ENCODE results near the gene GRAMD1A.
A peak's percentile ranks its signal among the peaks of the same experiment; 100 is the strongest.
"Not testable (repeated sequence)": the region's sequence is repeated elsewhere in the genome, so short reads cannot be mapped to it uniquely, and the experiment has no call there.

GRAMD1A gene

DNA sequence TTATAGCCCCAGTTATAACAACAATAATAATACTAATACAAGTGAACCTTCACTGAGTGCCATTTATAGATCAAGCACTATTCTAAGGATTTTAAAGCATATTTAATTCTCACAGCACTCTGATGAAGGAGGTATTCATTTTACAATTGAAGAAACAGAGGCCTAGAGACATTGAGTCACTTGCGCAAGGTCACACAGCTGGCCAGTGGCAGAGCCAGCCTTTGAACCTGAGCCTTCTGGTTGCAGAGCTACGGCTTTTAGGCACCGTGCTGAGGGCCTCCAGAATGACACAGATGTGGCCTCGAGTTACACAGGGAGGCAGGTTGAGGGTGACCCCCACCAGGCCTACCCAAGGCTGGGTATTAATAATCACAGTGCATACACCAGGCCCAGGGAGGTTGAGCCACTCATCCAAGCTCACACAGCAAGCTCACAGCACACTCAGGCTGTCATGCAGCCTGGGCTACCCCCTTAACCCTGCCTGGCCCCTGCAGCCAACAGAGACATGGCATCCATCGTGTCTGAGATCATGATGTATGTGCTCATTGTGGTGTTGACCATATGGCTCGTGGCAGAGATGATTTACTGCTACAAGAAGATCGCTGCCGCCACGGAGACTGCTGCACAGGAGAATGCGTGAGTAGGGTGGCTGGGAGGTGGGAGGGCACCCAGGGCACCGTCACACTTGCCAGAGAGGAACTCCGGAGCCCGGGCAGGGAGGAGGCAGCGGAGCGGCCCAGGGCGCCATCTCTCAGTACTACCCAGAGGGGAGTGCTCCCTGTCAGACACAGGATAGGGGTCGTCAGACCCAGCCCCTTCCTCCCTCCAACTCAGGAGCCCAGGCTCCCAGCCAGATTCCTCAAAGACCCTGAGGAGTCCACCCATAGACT is 38.7 kb downstream of the GRAMD1A start:
- DNase-seq: no peak

DNA sequence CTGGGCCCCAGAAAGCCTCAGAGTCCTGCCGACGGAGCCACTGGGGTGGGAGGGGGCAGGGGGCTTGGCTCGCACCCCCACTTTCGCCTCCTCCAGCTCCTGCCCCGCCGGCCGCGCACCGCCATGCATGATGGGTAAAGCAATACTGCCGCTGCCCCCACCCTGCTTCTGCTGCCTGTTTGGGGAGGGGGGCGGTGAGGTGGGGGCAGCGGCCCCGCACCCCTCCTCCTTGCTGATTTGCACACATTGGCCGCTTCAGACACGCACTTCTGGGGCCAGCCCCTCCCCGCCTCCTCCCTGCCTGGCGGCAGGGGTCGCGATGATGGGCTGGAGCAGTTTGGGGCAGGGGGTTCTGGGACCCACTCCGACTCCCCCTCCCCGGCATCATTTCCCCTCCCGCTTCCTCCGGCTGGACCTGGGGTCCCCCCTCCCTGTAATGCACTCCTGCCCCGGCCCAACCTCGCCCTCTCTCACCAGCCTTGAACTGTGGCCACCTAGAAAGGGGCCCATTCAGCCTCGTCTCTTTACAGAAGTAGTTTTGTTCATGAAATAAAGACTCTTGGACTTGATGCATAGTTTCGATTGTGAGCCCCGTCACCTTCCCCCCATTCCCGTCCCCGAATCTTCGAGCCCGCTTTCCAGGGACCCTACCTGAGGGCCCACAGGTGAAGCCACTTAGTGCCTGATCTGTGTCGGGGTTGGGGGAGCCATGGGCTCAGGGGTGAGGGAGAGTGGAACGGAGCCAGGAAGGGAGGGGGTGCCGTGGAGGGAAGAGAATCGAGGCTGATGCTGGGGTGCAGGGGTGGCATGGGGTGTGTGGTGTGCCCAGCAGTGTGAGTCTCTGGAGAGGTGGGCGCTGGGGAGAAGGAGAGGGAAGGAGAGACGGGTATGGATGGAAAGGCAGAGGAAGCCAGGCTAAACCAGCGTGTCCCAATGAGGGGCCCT is 40.0 kb downstream of the GRAMD1A start:
- no peak for DNase-seq

DNA sequence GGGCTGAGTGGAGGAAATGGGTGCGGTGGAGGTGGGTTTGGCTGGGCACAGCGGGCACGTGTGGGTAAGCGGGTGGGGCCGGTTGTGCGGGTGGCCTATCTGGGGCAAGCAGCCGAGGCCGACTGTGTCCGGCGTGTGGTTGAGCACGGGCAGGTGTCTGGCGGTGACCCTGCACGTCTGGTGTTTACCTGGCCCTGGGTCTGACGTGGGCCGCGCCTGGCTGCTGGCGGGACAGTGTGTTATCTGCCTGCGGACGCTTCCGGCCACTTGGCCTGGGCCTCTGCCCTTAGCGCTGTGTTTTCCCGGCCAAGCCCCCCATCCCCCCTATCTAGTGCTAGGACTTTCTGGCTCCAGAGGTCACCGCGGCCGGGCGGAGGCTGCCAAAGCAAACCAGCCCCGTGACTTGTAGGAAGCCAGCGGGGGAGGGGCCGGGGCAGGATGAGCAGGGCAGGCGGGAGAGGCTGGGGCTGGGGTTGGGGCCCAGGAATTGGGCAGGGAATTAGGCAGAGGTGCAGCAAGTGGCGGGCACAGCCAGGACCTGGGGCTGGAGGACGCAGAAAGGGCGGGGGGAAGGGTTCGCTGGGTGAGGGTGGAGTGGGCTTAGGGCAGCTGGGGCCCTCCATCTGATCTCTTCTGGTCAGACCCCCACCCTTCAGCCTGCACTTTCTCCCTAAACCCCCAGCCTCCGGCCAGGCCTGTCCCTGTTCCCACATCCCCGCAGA is 40.9 kb downstream of the GRAMD1A start:
- DNase-seq: no peak

DNA sequence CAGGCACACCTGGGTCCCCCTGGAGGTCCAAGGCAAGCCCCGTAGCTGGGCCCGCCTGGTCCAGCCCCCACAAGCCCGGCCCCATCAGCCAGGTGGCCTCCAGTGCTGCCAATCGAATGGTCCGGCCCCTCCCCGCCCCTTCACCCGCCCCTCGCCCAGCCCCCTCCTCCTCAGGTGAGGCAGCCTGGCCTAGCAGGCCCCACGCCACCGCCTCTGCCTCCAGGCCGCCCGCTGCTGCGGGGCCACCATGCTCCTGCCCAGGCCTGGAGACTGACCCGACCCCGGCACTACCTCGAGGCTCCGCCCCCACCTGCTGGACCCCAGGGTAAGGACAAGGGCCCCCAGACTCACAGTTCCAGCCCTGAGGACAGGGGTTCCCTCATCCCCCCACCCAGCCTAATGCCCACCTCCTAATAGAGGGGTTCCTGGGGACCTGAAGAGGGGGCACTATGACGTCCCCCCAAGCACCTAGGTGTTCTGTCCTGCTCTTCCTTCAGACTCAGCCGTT is 41.5 kb downstream of the GRAMD1A start, which contains the start of gene HPN:
Gene HPN, plus strand, starts transcription at position 174 of the 508 bp plus-strand sequence. CDS start 786 bp downstream, outside the sequence.
- DNase-seq: no peak

DNA sequence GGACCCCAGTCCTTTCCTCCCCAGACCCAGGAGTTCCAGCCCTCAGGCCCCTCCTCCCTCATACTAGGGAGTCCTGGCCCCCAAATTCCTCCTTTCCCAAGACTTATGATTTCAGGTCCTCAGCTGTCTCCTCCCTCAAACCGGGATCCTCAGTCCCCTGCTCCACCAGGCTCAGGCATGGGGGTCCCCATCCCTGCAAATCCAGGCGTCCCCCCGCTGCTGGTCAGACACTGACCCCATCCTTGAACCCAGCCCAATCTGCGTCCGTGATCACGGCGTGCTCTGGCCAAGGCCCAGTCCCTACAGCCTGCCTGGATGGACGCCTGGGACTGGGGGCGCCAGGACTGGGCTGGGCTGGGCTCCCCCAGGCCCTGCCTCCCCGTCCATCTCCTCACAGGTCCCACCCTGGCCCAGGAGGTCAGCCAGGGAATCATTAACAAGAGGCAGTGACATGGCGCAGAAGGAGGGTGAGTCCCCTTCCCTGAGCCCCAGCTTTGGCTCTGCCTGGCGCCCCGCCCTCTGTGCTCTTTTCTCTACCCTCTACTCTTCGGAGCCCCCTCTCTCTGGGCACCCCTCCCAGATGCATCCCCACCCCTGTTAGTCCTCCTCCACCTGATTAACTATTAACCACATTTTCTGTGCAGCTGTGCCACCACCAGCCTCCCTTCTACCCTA is 42.1 kb downstream of the GRAMD1A start:
- DNase-seq: no peak

DNA sequence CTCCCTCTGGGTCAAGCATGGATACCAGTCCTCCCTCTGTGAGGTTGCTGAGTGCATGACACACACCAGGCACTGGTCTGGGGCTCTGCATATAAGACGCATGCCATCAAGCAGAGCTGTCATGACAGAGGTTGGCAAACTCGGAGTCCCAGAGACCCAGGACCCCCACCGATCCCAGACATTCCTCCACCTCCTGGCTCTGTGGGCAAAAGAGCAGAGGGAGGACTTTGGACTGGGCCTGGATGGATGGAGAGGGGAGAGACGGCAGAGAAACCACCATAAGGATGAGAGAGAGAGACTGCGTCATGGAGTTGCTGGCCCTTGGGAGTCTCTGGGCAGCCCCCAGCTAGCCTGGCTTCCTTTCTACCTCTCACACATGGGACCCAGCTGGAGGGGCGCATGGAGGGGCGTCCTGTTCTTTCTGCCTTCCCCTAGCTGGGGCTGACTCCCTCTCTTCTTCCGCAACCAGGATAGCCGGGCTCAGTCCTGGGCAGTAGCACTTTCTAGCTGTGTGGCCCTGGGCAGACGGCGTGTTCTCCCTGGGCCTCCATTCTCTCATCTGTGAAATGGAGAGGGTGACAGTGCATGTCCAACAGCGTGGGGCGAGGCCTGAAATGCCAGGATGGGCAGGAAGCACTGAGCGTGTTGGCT is 43.0 kb downstream of the GRAMD1A start:
- no peak for DNase-seq

DNA sequence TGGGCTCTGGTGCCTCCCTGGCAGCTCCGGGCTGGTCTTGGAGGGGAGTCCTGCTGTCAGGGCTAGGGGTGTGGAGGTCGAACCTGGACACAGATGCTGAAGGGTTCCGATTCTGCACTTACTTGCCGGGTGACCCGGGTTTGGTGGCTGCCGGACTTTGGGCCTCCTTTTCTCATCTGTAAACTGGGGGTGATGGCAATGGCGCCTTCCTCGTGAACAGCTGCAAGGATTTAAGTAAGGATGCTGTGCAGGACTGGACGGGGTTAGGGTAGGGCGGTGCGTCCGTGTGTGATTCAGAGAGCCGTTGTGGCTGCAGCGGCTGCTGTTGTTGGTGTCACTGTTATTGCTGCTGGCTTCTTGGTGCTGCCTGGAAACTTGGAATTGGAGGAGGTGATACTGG is 43.8 kb downstream of the GRAMD1A start:
- DNase-seq: no peak

DNA sequence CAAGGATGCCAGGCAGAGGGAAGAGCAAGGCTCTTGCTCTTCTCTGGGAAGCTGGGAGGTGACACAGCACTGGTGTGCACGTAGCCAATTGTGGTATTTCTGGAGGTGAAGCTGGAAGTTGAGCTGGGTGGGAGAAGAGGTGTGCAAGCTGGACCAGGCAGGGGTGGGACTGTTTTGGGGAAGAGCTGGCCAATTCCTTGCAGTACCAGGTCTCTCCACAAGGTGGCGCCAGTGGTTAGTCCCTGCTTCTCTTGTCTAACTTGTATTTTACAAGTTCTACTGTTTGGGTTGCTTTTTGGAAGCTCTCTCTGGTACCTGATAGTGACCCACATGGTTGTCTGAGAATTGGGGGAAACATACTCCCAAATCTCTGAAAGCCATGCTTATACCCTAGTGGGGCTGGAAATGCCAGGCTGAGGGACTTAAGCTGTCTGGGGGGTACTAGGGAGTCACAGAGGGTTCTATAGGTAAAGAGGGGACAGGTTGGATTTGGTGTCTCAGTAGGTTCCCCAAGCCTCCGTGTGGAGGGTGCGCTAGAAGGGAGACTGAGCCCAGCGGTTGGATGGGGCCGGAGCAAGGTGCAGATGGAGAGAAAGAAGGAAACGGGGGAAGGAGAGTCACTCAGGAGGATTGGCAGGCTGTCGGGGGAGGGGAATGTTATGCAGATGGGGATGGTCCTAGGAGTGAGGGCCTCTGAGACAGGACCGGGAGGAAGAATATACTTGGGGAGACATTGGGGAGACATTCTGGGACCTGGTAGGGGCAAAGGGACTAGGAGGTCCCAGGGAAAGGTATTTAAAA is 44.4 kb downstream of the GRAMD1A start:
- DNase-seq: peak; percentile 12 to 31

DNA sequence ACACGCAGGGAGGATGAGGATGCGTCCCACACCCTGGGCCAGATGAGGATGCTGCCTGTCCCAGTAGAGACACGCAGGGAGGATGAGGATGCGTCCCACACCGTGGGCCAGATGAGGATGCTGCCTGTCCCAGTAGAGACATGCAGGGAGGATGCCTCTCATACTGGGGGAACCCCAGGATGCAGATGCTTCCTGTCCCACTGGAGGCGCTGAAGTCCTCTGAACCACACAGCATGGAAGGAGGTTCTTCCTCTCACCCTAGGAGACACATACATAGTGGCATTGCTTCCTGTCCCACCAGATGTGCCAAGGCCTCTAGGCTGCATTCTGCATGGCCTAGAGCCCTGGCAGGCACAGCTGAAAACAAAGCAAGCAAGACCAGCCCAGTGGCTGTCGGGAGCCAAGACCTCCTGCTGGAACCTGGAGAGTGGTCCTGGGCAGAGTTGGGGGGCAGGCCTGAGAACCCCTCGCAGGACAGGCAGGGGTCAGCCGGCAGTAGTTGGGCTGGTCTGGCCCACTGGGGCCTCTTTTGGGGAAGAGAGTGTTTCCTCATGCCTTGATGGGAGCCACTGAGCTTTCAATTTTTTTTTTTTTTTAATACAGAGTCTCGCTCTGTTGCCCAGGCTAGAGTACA is 45.7 kb downstream of the GRAMD1A start:
- DNase-seq: peak; percentile 70 to 80

DNA sequence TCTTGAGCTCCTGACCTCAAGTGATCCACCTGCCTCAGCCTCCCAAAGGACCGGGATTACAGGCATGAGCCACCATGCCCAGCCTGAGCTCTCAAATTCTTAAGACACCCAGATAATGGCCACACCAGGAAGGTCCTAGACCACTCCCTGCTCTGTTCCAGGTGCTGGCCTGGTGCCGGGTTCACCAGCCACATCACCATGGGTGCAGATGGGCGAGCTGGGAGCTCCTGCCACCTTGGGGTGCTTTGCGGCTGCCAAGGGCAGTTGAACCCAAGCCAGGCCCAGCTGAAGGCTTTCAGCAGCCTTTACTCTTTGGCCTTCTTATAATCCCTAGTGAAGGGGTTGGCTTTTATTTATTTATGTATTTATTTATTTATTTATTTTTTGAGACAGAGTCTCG is 46.3 kb downstream of the GRAMD1A start:
- DNase-seq: no peak

DNA sequence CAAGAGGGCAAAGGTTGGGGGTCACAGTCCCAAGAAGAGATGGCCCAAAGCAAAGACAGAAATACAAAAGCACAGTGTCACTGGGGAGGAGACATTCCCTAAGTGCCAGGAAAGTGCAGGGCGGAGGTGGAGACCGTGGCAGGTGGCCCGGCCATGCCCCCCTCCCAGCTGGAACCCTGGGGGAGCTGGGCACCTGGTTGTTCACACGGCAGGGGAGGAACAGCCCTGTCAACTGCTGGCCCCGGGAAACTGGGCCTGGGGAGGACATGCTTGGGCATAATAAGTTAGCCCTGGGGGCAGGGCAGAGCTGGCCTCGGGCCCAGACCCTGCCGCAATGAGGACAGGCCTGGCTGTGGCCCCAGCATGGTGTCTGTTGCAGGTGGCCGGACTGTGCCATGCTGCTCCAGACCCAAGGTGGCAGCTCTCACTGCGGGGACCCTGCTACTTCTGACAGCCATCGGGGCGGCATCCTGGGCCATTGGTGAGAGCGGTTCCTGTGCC is 48.8 kb downstream of the GRAMD1A start:
- no peak for DNase-seq

DNA sequence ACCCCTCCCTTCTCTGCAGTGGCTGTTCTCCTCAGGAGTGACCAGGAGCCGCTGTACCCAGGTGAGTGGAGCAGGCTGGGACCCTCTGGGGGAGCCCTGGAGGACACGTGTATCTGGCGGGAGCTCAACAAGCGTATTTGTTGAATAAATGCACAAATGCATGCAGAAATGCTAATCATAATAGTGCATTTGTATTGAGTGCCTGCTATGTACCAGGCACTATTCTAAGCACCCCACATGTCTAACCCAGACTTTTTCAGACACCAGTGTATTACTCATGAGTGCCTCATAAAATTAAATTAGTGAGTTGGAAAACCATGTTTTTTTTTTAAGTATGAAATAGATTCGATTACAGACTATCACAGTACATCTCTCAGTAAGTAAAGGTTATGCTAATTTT is 49.3 kb downstream of the GRAMD1A start:
- no peak for DNase-seq

DNA sequence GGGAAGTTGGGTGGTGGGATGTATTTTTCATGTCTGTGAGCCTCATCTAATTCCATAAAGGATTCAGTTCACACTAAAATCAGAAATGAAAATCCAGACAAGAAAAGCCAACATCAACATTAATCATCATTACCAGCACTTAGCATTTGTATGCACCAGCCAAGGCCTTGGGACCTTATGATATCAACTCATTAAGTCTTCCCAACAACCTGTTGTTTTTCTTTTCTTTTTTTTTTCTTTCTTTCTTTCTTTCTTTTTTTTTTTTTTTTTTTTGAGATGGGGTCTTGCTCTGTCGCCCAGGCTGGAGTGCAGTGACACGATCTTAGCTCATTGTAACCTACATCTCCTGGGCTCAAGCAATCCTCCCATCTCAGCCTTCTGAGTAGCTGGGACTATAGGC is 50.5 kb downstream of the GRAMD1A start:
- not testable (repeated sequence) for DNase-seq

DNA sequence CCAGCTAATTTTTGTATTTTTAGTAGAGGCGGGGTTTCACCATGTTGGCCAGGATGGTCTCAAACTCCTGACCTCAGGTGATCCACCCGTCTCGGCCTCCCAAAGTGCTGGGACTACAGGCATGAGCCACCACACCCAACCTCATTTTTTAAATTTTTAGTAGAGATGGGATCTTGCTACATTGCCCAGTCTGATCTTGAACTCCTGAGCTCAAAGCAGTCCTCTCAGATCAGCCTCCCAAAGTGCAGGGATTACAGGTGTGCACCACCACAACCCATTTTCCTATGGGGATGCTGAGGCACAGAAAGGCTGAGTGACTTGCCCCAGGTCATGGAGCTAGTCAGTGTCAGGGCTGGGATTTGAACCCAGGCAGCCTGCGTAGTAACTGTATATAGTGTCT is 51.1 kb downstream of the GRAMD1A start:
- DNase-seq: not testable (repeated sequence)

DNA sequence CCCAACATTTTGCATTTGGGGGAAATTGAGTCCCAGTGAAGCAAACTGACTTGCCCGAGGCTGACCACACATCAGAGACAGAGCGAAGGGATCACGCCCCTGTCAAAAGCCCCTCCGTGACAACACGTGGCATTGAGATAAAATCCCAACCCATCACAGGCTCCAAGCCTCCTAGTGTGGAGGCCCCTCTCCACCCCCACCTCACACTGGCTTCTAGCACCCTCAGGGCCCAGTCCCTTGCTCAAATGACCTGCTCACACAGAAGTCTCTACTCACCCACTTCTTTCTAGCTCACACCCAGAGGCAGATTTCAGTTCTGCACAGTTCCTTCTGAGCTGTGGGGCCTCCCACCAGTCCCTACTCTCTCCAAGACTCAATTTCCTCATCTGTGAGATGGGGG is 51.7 kb downstream of the GRAMD1A start:
- no peak for DNase-seq

DNA sequence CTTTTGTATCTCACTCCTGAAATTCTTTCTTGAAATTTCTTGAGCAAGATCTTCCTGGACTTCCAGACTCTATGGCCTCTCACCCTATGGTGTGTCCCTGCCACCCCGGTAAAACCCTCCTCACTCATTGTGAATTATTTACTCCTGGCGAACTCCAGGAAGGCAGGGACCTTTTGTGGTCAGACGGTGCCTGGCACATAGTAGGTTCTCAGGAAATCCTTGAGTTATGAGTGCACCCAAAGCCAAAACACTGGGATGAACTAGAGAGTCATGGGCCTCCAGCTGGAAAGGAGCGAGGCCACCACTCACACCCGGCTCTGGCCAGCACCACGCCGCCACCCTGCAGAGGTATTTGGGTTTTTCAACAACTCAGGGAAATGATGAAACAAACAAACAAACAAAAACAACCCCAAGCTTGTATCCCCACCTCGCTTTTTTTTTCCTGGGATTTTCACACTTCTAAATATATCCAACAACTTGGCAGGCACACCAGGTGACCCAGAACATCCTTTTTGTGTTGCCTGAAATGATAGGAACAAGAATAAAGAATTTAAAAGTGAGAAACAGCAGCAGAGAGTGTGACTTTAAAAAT is 52.6 kb downstream of the GRAMD1A start:
- no peak for DNase-seq

DNA sequence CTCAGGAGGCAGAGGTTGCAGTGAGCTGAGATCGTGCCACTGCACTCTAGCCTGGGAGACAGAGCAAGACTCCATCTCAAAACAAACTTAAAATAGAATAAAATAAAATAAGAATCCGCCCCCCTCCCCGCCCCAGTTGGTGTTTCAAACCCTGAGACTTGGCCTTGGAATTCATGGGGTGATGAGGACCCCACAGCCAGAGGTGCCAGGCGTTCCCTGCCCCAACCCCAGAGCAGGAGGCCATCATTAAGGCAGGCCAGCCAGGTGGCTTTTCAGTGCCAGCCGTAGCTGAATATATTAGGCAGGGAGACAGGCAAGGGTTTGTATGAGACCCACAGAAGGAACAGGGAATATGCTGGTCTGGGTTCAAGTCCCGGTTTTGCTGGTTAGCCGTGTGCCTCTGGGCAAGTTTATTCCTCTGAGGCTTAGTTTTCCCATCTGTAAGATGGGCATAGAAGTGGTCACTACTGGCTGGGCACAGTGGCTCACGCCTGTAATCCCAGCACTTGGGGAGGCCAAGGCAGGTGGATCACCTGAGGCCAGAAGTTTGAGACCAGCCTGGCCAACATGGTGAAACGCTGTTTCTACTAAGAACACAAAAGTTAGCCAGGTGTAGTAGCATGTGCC is 53.7 kb downstream of the GRAMD1A start:
- no peak for DNase-seq

DNA sequence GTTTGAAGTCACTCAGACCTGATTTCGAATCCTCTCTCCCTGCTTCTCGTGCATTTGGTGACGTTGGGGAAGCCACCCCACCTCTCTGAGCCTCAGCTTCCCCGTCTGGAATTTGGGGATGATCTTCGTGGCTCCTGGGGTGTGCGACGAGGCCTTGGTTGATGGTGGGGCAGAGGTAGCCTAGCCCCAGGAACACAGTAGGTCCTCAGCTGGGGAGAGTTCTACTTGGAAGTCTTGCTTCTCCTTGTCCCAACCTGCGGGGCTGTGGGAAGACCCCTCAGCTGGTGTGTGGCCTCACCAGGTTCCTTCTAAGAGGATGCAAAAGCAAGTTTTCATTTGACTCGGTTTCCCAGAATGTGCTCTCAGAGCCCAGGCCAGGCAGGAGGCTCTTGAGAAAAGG is 54.5 kb downstream of the GRAMD1A start:
- no peak for DNase-seq

DNA sequence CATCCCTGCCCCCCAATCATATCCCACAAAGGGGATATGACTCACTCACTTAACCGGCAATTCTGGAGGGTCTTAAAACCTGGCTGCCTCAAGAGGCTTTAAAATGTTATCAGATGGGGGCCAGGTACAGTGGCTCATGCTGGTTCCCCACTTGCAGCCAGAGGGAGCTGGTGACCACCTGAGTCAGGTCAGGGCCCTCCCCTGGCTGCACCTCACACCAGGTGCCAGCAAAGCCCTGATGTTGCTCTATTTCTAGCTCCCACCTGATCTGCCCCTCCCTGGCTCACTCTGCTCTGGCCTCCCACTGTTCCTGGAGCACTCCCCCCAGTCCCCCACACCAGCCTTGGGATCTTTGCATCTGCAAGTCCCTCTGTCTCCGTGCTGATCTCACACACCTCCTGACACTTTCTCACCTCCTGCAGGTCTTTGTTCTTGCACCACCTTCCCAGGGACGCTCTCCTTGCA is 55.6 kb downstream of the GRAMD1A start:
- no peak for DNase-seq
